ENCODE results near the gene GFPT2.

The GFPT2 gene

DNA sequence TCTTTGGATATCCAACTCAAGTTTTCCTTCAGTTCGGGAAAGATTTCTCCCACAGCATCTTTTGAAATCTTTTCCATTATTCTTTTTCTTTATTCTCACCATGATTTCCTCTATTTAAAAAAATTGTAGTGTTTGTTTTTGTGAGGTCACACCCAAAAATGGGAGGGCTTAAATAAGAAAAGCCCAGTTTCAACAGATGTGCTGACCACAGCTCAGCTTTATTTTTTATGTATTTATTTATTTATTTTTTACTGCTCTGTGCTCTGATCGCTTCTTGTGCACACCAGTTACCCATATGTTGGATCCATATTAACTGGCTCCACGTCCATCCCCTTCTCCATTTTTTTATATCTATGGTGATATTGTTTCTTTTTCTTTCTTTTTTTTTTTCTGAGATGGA, 20.3 kb downstream of the GFPT2 start:
- no peak for DNase-seq

DNA sequence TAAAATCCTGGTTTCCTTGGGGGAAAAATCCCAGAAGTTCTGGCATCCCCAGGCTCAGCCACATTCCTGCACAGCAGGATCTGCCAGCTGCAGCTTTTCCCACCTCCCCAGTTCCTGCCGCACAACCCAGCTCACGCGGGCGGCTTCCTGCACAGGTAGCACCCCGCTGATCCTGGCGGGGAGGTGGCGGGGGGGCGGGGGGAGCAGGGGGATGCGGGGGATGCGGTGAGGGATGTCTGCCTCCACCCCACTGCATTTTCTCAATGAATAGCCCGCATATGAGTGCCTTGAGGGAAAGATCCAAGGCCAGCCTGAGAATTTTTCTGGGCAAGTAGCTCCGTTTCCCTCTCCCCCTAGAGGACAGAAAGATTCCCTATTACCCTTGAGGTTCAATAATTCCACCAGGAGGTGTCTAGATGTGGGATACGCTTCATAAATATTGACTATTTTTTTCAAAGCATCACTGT, 21.1 kb downstream of the GFPT2 start:
- no peak for DNase-seq

DNA sequence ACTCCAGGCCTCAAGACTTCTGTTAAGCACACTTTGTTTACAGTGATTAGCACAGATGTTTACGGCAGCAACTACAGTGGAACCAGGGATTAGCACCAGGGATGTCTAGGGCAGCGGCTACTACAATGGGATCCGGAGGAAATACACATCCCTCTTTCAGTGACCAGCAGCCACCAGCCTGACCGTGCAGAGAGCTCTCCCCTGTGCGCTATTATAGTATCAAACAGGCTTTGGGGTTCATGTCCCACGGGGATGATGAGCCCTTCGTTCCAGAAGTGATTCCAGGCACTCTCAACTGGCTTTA, 21.5 kb downstream of the GFPT2 start:
- DNase-seq = no peak

DNA sequence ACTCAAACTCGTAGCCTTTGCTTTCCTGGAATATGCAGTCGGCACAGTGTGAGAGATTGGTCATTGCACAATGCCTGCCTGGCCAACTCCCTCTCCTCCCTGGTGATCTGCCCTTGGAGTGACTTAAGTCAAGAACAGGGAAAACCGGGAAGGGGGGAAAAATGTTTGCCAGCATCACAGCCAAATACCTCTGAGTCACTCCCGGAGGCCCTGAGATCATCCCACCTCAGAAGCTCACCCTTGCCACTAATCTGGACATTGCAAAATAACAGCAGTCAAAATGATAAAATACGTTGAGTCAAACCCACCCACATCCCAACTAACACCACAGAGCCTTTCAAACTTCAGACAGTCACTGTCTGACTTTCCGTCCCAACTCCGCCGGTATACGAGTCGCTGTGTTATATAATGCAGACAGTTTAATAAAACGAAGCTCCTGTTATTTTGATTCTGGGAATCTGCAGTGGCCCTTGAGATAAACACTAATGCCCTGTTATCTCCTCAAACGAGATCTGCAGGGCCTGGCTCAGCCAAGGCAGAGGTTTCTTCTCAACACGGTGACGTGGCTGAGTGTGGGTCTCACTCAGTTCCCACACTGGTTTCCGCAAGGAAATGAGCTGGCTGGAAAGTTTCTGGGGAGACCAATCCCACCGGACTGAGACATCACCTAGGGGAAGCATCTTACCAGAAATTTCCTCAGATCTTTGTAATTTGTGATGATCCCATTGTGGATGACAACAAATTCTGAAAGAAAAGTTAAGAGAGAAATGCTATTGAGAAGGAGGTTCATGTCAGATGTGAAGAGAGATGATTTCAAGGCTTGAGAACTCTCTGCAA, 22.1 kb downstream of the GFPT2 start:
- peak; percentile 70 for DNase-seq

DNA sequence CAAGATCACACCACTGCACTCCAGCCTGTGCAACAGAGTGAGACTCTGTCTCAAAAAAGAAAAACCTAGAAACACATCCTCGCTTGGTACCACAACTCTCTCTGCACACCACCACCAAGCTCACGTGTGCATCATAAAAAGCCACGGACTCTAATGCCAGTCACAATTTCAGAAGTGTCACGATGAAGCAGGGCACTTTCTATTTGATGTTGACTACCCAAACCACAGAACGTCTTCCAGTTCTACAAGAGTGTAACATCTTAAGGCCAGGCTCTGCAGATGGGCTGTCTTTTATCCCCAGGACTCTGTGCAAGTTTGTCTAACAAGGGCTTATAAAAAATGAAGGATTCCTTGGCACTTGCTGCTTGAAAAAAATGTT, 22.9 kb downstream of the GFPT2 start:
- DNase-seq = no peak

DNA sequence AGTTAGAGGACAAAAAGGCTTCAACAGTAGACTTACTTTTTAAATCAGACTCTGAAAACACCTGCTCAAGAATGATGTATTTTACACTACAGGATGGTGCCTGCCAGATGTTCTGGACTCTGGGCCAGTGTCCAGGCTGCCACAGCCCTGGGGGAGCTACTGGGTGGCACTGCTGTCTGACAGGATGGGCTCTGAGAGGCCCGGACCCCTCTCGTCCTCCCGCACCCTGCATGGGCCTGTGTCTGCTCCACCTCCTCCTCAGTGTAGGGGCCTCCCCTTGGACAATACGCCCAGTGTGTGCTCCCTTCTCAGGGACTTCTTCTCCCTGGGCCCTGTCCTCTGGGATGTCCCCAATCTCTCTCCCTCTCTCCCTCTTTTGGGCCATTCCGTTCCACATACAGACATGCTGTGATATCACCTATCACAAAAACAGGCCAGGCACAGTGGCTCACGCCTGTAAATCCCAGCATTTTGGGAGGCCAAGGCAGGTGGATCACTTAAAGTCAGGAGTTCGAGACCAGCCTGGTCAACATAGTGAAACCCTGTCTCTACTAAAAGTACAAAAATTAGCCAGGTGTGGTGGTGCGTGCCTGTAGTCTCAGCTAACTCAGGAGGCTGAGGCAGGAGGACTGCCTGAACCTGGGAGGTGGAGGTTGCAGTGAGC, 23.4 kb downstream of the GFPT2 start:
- DNase-seq = no peak

DNA sequence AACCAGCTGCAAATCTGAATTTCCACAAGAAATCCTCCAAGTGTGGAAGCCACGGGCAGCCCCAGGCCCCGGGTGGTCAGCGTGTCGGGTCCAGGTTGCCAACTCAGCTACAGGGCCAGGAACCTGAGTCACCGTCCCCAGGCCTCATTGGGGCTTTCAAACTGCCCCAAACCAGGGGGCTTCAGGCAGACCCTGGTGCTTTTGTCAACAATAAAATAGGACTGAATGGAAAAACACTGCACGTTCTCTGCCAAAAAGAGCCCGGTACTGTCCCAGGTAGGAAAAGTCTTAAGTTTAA, 24.0 kb downstream of the GFPT2 start:
- DNase-seq = no peak

DNA sequence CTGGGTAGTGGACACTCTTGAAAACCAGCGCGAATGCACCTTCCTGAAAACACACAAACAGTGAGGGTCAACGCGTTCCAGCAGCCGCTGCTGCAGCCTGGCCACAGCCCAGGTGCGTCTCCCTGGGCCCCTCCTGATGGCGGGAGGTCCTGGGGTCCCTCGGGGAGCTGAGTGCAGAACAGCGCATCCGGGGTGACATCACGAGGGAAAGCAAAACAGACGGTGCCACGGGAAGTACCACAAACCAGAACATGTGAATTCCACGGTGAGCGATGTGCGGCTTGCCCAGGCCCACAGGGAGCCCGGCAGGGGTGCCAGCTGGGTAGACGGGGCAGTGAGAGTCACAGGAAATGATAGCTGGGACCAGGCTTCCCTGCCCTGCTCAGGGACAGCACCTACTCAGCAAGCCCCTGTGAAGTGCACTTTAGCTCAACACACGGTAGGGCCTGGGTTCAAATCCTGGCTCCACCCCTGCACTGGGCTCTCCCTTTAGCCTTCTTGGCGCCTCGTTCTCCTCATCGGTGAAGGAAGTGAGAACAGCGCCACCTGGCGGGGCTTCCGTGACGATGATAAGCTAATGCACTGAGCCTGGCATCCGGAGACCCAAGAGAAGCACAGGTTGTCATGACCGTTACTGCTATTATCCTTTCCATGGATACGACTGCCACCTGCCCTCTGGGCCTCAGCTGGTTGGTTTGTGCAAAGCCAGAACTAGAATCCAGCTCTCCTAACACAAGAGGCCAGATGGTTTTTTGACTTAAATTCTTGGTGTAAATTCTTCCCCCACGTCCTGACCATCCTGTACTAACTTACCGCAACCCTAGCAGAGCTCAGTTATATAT, 24.6 kb downstream of the GFPT2 start:
- DNase-seq = peak; percentile 89

DNA sequence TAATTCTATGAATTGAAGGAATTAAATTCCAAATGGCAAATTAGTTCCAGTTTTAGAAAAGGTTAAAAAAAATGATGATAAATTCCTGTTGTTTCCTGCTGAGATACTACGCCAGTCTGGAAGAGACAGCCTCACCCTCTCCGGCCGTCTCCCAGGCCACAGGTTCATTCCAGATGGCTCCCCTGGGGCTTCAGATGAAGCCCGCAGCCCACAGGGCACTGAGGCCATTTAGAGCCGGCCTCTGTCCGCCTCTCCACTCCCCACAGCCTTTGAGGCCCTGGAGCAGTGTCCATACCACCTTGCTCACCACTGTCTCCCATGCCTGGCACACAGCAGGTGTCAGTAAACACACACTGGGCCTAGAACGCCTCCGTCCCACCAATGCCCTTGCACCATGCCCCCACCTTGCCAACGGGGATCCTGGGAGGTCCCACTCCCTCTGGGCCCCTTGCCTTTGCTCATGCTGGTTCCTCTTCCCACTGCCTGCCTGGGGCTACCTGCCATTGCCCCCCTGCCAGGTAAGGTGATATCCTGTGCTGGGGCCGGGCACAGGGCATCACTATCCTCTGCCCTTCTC, 26.1 kb downstream of the GFPT2 start:
- DNase-seq = no peak

DNA sequence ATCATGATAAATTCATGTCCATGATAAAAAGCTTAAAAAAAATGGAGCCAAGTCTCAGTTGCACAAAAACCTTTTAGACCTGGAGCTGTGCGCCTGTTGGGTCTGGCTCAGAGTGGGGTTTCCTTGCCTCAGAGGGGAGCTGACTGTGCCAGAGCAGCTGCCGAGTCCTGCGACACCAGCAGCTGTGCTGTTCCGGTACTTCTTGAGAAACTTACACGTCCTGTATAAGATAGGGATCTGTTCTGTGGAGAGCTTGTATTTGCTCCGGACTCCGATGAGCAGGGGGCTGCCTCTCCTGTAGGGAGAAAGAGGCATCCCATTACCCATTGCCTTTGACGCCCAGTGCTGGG, 28.6 kb downstream of the GFPT2 start:
- DNase-seq = no peak

DNA sequence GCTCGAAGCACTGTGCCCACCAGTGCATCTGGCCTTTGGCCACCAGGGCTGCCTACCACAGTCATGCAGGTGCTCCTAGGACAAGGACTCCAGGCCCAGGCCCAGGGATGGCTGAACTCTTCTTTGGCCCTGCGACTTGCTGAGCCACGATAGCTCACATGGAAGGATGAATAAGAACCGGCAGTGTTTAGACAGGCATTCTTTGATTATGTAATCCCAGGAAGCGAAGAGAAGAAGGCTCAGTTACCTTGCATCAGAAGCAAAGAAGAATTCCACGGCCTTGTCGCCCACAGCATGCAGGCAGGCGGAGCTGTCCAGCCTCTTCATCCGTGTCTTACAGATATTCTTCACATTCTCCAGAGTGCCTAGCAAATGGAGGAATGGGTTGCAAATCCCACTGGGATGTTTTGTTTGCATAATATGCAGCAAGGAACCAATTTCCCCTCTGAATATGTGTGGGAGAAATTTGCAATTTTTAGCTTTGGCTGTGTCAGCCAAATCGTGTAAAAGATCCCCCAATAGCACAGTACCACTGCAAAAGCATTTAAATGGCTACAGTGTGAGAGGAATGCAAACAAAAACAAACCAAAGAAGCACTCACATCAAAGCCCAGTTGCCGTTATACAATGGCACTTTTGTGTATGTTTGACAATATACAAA, 29.1 kb downstream of the GFPT2 start:
- no peak for DNase-seq

DNA sequence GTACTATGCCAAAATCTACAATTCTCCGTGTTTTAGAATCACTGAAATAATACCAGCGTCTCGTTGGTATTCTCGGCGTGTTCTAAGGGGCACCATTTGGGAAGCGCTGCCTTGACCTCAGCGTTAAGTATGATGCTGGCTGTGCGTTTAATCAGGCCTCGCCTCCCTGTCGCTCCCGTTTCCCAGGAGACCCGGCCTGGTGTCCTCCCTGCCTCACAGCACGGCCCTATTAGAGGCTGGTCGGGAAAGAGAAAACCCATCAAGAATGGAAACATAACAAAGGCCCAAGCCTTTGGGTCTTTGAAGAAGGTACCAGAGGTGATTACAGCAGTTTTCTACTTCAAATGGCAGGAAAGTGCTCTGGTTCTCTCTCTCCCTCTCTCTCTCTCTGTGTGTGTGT, 30.0 kb downstream of the GFPT2 start:
- no peak for DNase-seq

DNA sequence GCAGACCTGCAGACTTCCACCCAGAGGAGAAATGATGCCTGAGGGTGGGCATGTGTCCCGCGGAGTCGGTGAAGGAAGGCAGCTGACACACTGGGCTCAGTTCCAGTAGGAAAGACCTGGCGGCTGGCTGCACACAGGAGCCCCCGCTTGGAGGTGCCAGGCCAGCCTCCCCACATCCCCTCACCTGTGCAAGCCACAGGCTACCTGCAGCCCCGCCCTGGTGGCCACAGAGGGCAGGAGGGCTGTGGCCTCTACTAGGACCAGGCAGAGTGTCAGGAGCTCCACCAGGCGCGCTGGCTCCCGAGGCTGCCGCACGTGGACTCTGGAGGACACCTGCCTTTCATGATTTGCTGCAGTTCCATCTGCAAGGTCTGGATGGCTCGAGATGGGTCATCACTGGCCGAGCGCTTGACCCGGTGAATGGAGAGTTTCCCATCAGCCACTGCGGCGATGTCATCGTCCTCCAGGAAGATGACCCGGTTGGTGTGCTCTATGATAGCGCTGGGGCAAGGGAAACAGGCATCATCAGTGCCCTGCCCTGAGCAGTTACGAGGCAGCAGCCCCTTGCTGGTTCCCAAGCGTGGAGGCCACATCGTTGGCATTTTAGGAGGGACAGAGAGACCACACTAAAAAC, 34.6 kb downstream of the GFPT2 start:
- no peak for DNase-seq

DNA sequence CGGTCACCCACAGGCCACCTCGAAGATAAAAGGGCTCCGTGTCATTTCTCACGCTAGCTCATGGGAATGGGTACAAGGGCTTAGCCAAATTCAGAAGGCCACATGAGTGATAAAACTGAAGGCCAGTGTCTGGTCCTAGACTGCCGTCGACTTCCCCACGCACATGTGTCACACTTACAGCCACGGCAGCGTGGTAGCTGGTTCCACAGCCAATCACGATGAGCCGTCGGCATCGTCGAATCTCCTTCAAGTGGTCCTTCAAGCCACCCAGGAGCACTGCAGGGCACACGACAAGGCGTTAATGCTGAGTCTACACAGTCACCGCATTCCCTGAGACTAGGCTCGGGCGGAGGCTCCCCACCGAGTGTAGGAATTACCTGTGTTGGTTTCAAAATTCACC, 36.5 kb downstream of the GFPT2 start:
- DNase-seq = no peak

DNA sequence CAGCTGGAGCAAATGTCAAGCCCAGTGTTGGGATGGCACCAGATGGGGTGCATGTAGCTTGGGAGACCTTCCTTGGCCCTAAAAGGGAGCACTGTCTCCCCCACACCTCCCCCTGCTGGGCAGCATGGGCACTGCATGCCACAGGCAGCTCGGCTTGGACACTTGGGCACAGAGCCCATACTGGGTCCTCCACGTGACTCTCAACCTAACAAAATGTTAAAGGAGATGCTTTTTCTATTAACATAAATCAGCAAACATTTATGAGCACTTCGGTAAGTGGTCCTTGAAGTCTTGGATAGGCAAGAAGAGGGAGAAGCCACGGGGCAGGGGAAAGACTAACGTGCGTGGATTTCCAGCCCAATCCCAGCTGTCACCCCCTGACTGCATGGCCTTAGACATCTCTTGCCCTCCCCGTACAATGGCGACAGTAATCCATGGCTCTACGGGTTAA, 37.3 kb downstream of the GFPT2 start:
- DNase-seq = peak; percentile 71

DNA sequence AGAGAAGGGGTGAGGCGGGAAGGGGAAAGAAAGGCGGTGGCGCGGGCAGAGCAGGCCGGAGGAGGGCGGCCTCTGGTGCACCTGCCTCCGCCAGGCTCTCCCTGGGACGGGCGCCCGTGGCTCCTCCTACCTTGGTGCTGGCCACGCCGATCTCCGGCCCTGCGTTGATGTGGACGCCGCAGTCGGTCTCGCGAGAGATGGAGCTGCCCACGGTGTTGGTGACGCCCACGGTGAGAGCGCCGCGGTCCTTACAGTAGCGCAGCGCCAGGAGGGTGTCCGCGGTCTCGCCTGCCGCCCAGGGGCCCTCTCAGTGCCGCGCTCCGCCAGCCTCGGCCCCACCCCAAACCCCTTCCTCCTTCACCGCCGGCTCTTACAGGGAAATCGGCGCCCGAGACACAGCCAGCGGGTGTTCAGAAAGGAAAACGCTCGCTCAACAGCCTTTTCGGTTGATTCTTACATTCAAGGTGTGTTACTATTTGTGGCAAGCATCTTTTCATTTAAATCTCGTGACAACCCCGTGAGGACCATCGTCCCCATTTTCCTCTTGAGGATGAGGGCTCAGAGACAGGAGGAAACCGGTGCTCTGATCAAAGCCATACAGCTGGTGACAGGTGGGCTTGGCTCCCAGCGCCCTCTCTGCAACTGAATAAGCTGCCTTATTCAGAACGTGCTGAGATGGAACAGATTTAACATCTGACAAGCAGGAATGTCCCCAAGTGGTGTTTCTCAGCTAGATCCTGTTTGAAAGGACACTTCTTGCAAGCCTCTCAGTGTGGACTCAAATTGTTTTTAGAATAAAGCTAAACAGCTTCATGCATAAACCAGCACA, 39.2 kb downstream of the GFPT2 start:
- DNase-seq = peak; percentile 72

DNA sequence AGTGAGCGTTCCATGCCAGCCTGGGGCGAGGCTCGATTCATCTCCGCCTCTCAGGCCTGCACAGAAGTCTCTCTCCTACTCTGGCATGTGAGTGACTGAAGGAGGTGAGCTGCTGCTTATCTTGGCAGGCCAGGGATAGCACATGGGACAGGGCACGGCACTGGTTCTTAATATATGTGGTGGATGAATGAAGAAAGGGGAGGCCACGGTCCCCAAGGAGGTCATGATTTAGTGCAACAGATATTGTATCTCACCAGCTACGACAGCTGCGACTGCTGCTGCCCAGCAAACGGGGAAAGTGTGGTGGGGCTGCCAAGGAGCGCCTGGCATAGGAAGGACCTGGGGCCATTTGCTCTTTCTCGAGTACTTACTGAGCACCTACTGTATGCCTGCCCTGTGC, 41.9 kb downstream of the GFPT2 start:
- no peak for DNase-seq

DNA sequence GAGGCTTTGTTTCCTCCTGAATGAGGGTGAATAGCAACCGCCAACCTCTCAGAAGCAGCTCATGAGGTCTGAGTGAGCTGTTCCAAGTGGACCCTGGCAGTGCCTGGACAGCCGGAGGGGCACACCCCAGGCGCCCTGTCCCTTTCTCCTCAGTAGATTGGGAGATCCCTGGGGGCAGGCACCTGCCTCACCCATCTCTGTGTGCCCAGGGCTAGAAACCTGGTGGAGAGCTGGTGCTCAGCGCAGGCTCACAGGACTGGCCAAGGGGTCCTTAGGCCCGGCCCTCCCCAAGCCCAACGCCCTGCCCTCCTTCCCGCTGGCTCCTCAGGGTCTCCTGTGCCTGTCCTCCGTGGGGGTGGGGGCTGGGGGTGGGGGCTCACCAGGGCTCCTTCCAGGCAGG, 46.3 kb downstream of the GFPT2 start:
- DNase-seq = no peak

DNA sequence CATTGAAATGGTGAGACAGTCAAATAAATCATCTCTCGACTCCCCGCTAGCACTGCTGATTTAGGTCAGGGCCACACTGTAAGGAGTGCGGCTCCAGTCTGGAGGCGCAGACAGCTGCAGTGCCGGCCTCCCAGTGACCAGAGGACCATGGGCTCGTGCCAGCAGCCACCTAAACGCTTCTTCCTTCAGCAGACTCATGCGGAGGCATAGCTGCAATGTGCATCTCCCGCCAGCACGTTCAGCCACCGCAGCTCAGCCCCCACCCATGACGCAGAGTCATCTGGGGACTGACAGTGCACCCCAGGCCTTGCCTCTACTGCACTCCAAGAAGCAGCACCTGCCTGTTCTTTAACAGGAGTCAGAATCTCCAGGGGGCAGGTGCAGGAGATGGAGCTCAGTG, 47.7 kb downstream of the GFPT2 start:
- no peak for DNase-seq

DNA sequence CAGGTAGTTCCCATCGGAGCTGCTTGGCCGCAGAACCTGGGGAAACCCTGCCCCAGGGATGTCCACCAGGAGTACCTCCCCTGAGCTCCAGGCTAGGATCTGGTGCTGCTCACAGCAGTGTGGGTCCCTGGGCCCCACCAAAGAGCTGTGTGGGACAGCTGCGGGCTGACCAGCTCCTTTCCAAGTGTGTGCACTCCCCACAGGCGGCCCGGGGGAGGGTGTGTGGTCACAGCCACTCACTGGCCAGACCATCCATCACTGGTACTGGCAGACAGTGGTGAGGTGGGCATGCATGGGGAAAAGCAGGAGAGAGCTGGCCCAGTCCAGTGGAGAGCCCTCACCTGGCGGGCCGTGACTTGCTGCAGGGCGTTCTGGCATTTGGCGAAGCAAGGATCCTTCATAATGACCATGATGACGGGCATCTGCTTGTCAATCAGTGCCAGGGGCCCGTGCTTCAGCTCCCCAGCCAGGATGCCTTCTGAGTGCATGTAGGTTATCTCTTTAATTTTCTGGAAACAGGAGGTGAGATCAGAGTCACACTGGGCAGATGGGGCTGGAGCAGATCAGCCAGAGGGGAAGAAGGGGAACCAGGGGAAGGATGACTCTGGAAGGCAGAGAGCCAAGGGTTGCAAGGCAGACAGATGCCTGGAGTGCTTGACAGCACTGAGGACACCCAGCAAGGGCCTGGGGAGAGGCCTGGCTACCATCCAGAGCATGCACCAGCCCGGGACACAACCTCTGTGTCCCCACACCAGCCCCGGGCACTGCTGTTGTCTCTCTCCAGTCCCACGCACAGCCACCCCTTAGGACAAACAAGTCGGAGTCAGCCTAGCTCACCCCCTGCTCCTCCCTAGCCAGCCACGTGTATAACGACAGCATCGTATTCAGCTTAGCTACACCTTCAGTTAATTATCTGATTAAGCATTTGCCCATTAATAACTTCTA, 48.4 kb downstream of the GFPT2 start:
- no peak for DNase-seq

DNA sequence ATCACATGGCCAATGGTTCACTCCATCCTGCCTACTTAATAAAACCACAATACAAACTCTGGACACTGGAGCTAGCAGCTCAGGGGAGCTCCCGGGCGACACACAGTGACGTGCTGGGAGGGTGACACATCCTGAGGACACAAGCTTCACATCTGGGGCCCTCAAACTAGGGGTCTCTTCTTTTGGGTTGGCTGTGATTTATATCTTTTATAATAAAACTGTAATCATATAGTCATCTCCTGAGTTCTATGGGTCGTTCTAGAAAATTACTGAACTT, 49.2 kb downstream of the GFPT2 start:
- DNase-seq = no peak
